SK-N-MC (cell line): ENCODE measurements around the gene SHC3.

Source experiments
- DNase-seq: peaks from one replicate; pipeline ENCODE4 v3.0.0-alpha.2; 2011; ENCODE audit warnings: low read depth, low spot score
- H3K27ac ChIP-seq: fragments of 200-600 bp; sonication (generic); 2 replicates; pipeline ENCODE4 v1.5.1; 2016; ENCODE audit warnings: mixed run types
- H3K36me3 ChIP-seq: fragments of 200-600 bp; sonication (generic); 2 replicates; pipeline ENCODE4 v1.6.1; 2017; ENCODE audit warnings: antibody characterized with exemption, low read length, mixed read lengths; ENCODE audit not compliant: insufficient read depth
- H3K4me3 ChIP-seq: fragments of 200-600 bp; sonication (generic); 2 replicates; pipeline ENCODE4 v1.5.1; 2016
- H3K9ac ChIP-seq: fragments of 200-600 bp; sonication (generic); 2 replicates; pipeline ENCODE4 v1.8.0; 2017; ENCODE audit warnings: mixed run types, mixed read lengths; ENCODE audit not compliant: insufficient read length
- H3K9me3 ChIP-seq: fragments of 200-600 bp; sonication (generic); 2 replicates; pipeline ENCODE4 v1.6.1; 2017; ENCODE audit warnings: low read depth, mild to moderate bottlenecking, antibody characterized with exemption, low read length, moderate library complexity, mixed read lengths
- EZH2 ChIP-seq: fragments of 200-600 bp; sonication (generic); IDR thresholded peaks from one replicate; pipeline ENCODE4 v1.6.1; 2017; ENCODE audit warnings: antibody characterized with exemption
- FOXP2 ChIP-seq: optimal IDR thresholded peaks from 2 replicates; pipeline ENCODE3; 2011; ENCODE audit warnings: mild to moderate bottlenecking, moderate library complexity; ENCODE audit not compliant: insufficient read depth; ENCODE audit errors: extremely low read length, control extremely low read depth
- POLR2AphosphoS5 ChIP-seq: IDR thresholded peaks from 2 replicates; pipeline ENCODE4 v1.6.1; 2012; ENCODE audit warnings: mild to moderate bottlenecking, low read depth, low read length, borderline replicate concordance

The SHC3 gene

GRCh38 chr9:89001917-89002540, 176.6 kb downstream of the SHC3 start:
- H3K27ac ChIP-seq = no peak overlapping the region
- H3K4me3 ChIP-seq = no peak overlapping the region
- no peaks in the 10 kb centered on the region for H3K36me3 ChIP-seq
- DNase-seq = no peak
- H3K9me3 ChIP-seq = no peaks in the 10 kb centered on the region
- H3K9ac ChIP-seq = no peak overlapping the region
- TF ChIP-seq FOXP2 (no peak), EZH2 (no peak), POLR2AphosphoS5 (no peak)

GRCh38 chr9:89000973-89001916, 177.4 kb downstream of the SHC3 start:
- TF ChIP-seq FOXP2 = no peak
- no peak for TF ChIP-seq EZH2
- no peak for TF ChIP-seq POLR2AphosphoS5
- no peak for DNase-seq
- no peaks in the 10 kb centered on the region for H3K36me3 ChIP-seq
- peak overlapping the region; percentile 72 for H3K4me3 ChIP-seq
- no peak overlapping the region for H3K9ac ChIP-seq
- no peak overlapping the region for H3K27ac ChIP-seq
- H3K9me3 ChIP-seq = no peaks in the 10 kb centered on the region

GRCh38 chr9:89000371-89000781, 178.2 kb downstream of the SHC3 start:
- no peak overlapping the region for H3K4me3 ChIP-seq
- no peaks in the 10 kb centered on the region for H3K36me3 ChIP-seq
- no peak for DNase-seq
- TF ChIP-seq FOXP2 = no peak
- no peak for TF ChIP-seq EZH2
- no peak for TF ChIP-seq POLR2AphosphoS5
- no peak overlapping the region for H3K9ac ChIP-seq
- no peak overlapping the region for H3K27ac ChIP-seq
- no peaks in the 10 kb centered on the region for H3K9me3 ChIP-seq

GRCh38 chr9:88998911-88999310, 179.7 kb downstream of the SHC3 start:
- H3K9ac ChIP-seq = no peak overlapping the region
- DNase-seq = no peak
- no peaks in the 10 kb centered on the region for H3K9me3 ChIP-seq
- H3K4me3 ChIP-seq = no peak overlapping the region
- no peak for TF ChIP-seq POLR2AphosphoS5
- no peak for TF ChIP-seq EZH2
- no peak for TF ChIP-seq FOXP2
- no peak overlapping the region for H3K27ac ChIP-seq
- H3K36me3 ChIP-seq = no peaks in the 10 kb centered on the region

GRCh38 chr9:88998503-88998902, 180.1 kb downstream of the SHC3 start:
- no peak for DNase-seq
- no peaks in the 10 kb centered on the region for H3K36me3 ChIP-seq
- TF ChIP-seq EZH2 (no peak), FOXP2 (no peak), POLR2AphosphoS5 (no peak)
- no peak overlapping the region for H3K4me3 ChIP-seq
- H3K9ac ChIP-seq = no peak overlapping the region
- no peaks in the 10 kb centered on the region for H3K9me3 ChIP-seq
- no peak overlapping the region for H3K27ac ChIP-seq

GRCh38 chr9:88997646-88998045, 181.0 kb downstream of the SHC3 start:
- no peaks in the 10 kb centered on the region for H3K9me3 ChIP-seq
- H3K36me3 ChIP-seq = no peaks in the 10 kb centered on the region
- TF ChIP-seq EZH2 = no peak
- TF ChIP-seq FOXP2 = no peak
- no peak for TF ChIP-seq POLR2AphosphoS5
- no peak overlapping the region for H3K27ac ChIP-seq
- no peak overlapping the region for H3K4me3 ChIP-seq
- H3K9ac ChIP-seq = no peak overlapping the region
- DNase-seq = no peak

GRCh38 chr9:88996921-88997235, 181.7 kb downstream of the SHC3 start:
- H3K27ac ChIP-seq = no peak overlapping the region
- DNase-seq = no peak
- no peak overlapping the region for H3K9ac ChIP-seq
- no peaks in the 10 kb centered on the region for H3K36me3 ChIP-seq
- no peak overlapping the region for H3K4me3 ChIP-seq
- TF ChIP-seq POLR2AphosphoS5 = no peak
- TF ChIP-seq EZH2 = no peak
- no peak for TF ChIP-seq FOXP2
- no peaks in the 10 kb centered on the region for H3K9me3 ChIP-seq

GRCh38 chr9:88996046-88996920, 182.3 kb downstream of the SHC3 start:
- no peak overlapping the region for H3K27ac ChIP-seq
- no peaks in the 10 kb centered on the region for H3K36me3 ChIP-seq
- no peak for DNase-seq
- no peaks in the 10 kb centered on the region for H3K9me3 ChIP-seq
- no peak overlapping the region for H3K4me3 ChIP-seq
- H3K9ac ChIP-seq = no peak overlapping the region
- TF ChIP-seq POLR2AphosphoS5 = no peak
- TF ChIP-seq EZH2 = no peak
- no peak for TF ChIP-seq FOXP2
